GM10248 (cell line): Measurements from ENCODE around the gene TMEM243.
A peak's percentile ranks its signal among the peaks of the same experiment; 100 is the strongest.

Source experiments
- CTCF ChIA-PET: fragments of 300-600 bp; sonication (Branson Sonifier 250); formaldehyde crosslinking; extraction: SDS; loops from one replicate; lab custom pipeline; 2021; ENCODE audit warnings: antibody characterized with exemption; lab: Yijun Ruan, JAX
- POLR2A ChIA-PET: fragments of 350-650 bp; sonication (Branson Sonifier 250); formaldehyde crosslinking; extraction: SDS; loops from one replicate; lab custom pipeline; 2020; ENCODE audit warnings: antibody characterized with exemption; lab: Yijun Ruan, JAX
- DNase-seq: peaks from one replicate; pipeline ENCODE4 v3.0.0; 2012; ENCODE audit errors: extremely low spot score
- TF ChIP-seq, protein P1 (sequence below): IDR thresholded peaks from 2 replicates; pipeline ENCODE4 v1.5.1; 2012; ENCODE audit warnings: mild to moderate bottlenecking, low read depth; ENCODE audit errors: extremely low read depth, missing control alignments, control extremely low read depth

The TMEM243 gene

DNA sequence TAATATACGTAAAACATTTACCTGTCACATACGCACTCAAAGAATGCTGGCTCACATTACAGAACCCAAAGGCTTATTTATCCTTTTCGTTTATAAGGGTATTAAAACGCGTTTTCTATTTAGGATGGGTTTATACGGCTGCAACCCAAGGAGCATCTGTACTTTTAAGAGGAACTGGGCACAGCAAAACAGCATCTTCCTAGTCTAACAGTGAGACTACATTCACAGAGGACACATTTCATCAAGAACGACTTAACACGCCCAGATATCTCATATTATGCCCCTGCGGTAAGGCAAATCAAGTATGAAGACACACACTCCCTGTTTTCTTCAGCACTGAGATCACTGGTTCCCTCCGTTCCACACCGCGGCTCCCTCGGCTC is 67.8 kb downstream of the TMEM243 start:
- CTCF ChIA-PET, result interaction anchor here (0.9 to 10.6 kb wide), 10 partner anchors 11 to 255 kb away, joined by 3 to 130 read pairs (median 4); no protein-coding TSS in a partner anchor
- POLR2A ChIA-PET, result interaction anchor here (0.9 to 1.6 kb wide), 6 partner anchors 7 to 235 kb away, joined by 3 to 15 read pairs (median 6); partner anchors contain the start of gene TMEM243
- TF ChIP-seq, protein P1, sequence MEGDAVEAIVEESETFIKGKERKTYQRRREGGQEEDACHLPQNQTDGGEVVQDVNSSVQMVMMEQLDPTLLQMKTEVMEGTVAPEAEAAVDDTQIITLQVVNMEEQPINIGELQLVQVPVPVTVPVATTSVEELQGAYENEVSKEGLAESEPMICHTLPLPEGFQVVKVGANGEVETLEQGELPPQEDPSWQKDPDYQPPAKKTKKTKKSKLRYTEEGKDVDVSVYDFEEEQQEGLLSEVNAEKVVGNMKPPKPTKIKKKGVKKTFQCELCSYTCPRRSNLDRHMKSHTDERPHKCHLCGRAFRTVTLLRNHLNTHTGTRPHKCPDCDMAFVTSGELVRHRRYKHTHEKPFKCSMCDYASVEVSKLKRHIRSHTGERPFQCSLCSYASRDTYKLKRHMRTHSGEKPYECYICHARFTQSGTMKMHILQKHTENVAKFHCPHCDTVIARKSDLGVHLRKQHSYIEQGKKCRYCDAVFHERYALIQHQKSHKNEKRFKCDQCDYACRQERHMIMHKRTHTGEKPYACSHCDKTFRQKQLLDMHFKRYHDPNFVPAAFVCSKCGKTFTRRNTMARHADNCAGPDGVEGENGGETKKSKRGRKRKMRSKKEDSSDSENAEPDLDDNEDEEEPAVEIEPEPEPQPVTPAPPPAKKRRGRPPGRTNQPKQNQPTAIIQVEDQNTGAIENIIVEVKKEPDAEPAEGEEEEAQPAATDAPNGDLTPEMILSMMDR, result no peak
- DNase-seq, result no peak

DNA sequence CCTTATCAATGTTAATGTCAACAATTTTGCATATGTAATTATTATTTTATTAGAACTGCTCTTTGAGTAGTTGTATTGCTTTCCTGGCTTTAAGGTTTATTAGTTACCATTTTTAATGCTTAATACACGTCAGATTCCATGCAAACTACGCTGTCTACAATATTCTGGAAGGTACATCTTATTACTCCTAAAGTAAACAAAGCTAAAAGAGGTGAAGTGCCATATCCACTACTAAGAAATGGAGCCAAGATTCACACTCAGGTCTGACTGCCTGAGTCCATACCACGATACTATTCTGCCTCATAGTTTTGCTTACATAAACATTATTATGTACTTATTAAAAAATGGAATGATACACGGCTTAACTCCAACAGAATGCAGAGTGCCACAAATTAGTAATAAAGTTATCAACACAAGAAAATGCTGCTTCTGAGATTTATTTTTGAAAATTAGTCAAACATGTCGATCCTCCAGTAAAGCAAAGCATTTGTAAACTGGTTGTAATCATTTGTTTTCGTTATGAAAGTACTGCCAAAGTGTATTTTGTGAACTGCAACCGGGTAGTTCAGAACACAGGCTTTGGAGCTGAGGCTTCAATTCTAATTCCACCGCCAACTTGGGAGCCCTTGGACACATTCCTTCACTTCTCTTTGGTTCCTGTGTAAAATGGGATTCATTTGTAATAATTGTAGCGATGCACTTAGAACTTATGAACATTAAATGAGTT is 68.4 kb downstream of the TMEM243 start:
- POLR2A ChIA-PET, result interaction anchor here (1.6 kb wide), 1 partner anchor 68 kb away, joined by 8 read pairs; the partner anchor contains the start of gene TMEM243
- CTCF ChIA-PET, result interaction anchor here (1.4 to 10.6 kb wide), 4 partner anchors 10 to 226 kb away, joined by 3 to 130 read pairs (median 67); no protein-coding TSS in a partner anchor
- no peak for DNase-seq
- TF ChIP-seq, protein P1, result no peak

DNA sequence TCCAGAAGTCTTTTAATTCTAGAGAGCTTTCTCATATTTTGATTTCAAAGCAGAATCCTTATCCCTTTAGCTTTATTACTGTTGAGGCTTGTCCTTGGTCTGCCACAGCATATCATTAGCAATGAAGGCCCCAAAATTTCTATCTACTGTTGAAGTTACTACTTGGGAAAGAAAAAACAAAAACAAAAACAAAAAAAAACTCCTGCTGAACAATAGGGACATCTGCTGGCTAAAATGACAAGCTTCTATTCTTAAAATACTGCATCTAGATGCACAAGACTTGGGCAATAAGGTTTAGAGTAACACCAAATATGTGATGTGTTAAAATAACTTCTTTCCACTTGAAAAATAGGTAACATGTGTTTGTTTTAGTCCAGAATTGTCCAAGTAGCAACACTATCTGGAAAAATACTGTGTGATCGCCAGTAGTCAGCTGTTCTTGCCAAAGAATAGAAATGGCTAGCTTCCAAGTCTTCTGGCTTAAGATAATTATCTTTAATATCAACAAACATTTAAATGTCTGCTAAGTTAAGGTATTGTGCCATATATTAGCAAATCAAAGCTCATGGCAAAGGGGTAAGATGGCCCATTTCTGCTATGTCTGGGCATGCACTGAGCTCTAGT is 71.1 kb downstream of the TMEM243 start:
- POLR2A ChIA-PET, result interaction anchor here (0.8 kb wide), 1 partner anchor 115 kb away, joined by 3 read pairs; no protein-coding TSS in a partner anchor
- DNase-seq, result no peak
- CTCF ChIA-PET, result interaction anchor here (0.7 to 10.6 kb wide), 41 partner anchors 9 to 244 kb away, joined by 3 to 130 read pairs (median 4); partner anchors contain the start of gene ELAPOR2
- TF ChIP-seq, protein P1, result peak; percentile 64

DNA sequence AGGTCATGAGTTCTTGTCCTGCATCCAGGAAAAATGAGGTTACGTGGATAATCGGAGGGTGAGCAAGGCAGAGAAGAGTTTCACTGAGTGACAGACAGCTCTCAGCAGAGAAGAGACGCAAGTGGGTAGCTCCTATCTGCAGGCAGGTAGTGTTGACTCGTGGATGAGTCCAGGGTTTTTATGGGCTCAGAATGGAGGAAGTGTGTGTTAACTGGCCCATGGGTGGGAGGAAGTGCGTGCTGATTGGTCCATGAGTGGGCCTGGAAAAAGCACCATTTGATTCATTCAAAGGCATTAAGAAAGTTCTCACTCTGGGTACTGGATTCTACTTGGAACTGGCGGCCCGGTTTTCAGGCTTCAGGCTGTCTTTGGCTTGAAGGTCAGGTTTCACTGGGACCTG is 72.0 kb downstream of the TMEM243 start:
- ChIA-PET CTCF (interaction anchor here (0.8 to 10.6 kb wide), 26 partner anchors 8 to 235 kb away, joined by 3 to 130 read pairs (median 6); partner anchors contain the start of gene ELAPOR2), POLR2A (no interaction called here)
- DNase-seq, result no peak
- TF ChIP-seq, protein P1, result no peak

DNA sequence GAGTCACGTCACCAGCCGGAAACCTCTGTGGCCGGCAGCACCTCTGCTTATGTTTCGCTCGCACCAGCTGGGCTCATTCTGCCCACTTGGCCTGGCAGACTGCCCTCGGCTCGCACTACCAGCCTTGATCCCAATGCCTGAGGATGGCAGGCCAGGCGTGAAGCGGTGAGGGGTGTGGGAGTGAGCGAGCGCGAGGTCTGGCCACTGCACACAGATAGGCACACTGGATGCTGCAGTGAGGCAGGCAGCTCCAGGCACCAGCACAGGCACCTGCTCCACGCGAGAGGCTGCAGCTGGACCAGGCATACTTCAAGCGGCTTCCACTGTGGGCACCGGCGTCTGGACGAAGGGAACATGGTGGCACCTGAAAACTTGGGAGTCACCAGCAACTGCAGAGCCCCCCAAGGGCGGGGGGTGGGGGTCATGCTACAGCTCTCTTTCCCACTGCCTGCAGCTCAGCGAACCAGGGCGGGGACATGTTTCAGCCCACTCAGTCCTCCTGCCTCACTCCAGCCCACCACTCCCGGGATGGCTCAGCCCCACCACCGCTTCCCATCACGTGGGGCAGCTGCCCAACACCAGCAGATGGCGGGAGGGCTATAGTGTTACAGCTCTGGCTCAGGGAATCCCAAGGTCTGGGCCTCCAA is 72.7 kb downstream of the TMEM243 start:
- CTCF ChIA-PET, result interaction anchor here (0.6 to 10.6 kb wide), 12 partner anchors 8 to 231 kb away, joined by 3 to 130 read pairs (median 13); no protein-coding TSS in a partner anchor
- POLR2A ChIA-PET, result no interaction called here
- DNase-seq, result no peak
- TF ChIP-seq, protein P1, result no peak
